SH-SY5Y (cell line): Measurements from ENCODE around the gene AGMAT.

Source experiments
- GATA2 ChIP-seq: IDR thresholded peaks from 2 replicates; pipeline ENCODE4 v1.6.1; 2011; ENCODE audit warnings: mild to moderate bottlenecking, low read depth, low read length
- GATA3 ChIP-seq: IDR thresholded peaks from 2 replicates; pipeline ENCODE4 v1.6.1; 2011; ENCODE audit warnings: low read depth, mild to moderate bottlenecking, low read length, moderate library complexity

GRCh38 chr1:15526490-15527339 lies 58.1 kb downstream of the AGMAT start, which contains the start of gene DNAJC16:
- TF ChIP-seq GATA2 = no peak
- no peak for TF ChIP-seq GATA3
